Trophoblast cell (in vitro differentiated cells and primary cell): ENCODE results near the gene KLF7.
A peak's percentile ranks its signal among the peaks of the same experiment; 100 is the strongest.

Experiments used
- DNase-seq, 2 donors: peaks; one replicate each; pipeline ENCODE4 v3.0.0-alpha.2; 2016
- H2AFZ ChIP-seq: 2 replicates; pipeline ENCODE4 v1.6.1; 2013; ENCODE audit warnings: low read length, moderate library complexity, mild to moderate bottlenecking; ENCODE audit not compliant: insufficient read depth, poor library complexity
- H2AK5ac ChIP-seq: 2 replicates; pipeline ENCODE4 v1.6.1; 2013; ENCODE audit warnings: mild to moderate bottlenecking, low read length
- H2BK120ac ChIP-seq: 2 replicates; pipeline ENCODE4 v1.6.1; 2013; ENCODE audit warnings: low read length, mild to moderate bottlenecking, moderate library complexity; ENCODE audit not compliant: insufficient read depth, poor library complexity
- H2BK12ac ChIP-seq: 2 replicates; pipeline ENCODE4 v1.6.1; 2013; ENCODE audit warnings: mild to moderate bottlenecking, low read length, moderate library complexity
- H2BK5ac ChIP-seq: 2 replicates; pipeline ENCODE4 v1.6.1; 2013; ENCODE audit warnings: low read length, low read depth, moderate library complexity, mild to moderate bottlenecking; ENCODE audit not compliant: poor library complexity
- H3K14ac ChIP-seq: 2 replicates; pipeline ENCODE4 v1.6.1; 2013; ENCODE audit warnings: mild to moderate bottlenecking, low read length
- H3K18ac ChIP-seq: 2 replicates; pipeline ENCODE4 v1.6.1; 2013; ENCODE audit warnings: mild to moderate bottlenecking, low read length
- H3K23ac ChIP-seq: 2 replicates; pipeline ENCODE4 v1.6.1; 2013; ENCODE audit warnings: low read length
- H3K27ac ChIP-seq: 2 replicates; pipeline ENCODE4 v1.5.1; 2013; ENCODE audit warnings: low read depth, mild to moderate bottlenecking, inconsistent platforms, low read length, moderate library complexity
- H3K27me3 ChIP-seq: 2 replicates; pipeline ENCODE4 v1.6.1; 2013; ENCODE audit warnings: inconsistent platforms, mild to moderate bottlenecking, low read length, moderate library complexity; ENCODE audit not compliant: insufficient read depth
- H3K36me3 ChIP-seq, 2 experiments: 1 replicate in 1 of 2; 2 replicates in 1 of 2; pipeline ENCODE4 v1.6.1; 2013; ENCODE audit warnings: low read length in 2 of 2, mild to moderate bottlenecking in 2 of 2, moderate library complexity in 1 of 2; ENCODE audit not compliant: insufficient read depth in 2 of 2, control insufficient read depth in 1 of 2
- H3K4ac ChIP-seq: 2 replicates; pipeline ENCODE4 v1.6.1; 2013; ENCODE audit warnings: low read depth, mild to moderate bottlenecking, low read length, moderate library complexity
- H3K4me1 ChIP-seq, 2 experiments: 1 replicate in 1 of 2; 2 replicates in 1 of 2; pipeline ENCODE4 v1.6.1; 2013; ENCODE audit warnings: low read length in 2 of 2, mild to moderate bottlenecking in 2 of 2, moderate library complexity in 1 of 2; ENCODE audit not compliant: insufficient read depth in 2 of 2, control insufficient read depth in 1 of 2
- H3K4me2 ChIP-seq: 2 replicates; pipeline ENCODE4 v1.6.1; 2013; ENCODE audit warnings: inconsistent platforms, mild to moderate bottlenecking, low read length, moderate library complexity
- H3K4me3 ChIP-seq: 2 replicates; pipeline ENCODE4 v1.5.1; 2013; ENCODE audit warnings: mild to moderate bottlenecking, low read depth, low read length, inconsistent platforms
- H3K79me1 ChIP-seq: one replicate; pipeline ENCODE4 v1.6.1; 2013; ENCODE audit warnings: low read length
- H3K79me2 ChIP-seq: 2 replicates; pipeline ENCODE4 v1.6.1; 2013; ENCODE audit warnings: low read length, mild to moderate bottlenecking; ENCODE audit not compliant: control insufficient read depth, insufficient read depth, poor library complexity
- H3K9ac ChIP-seq: 2 replicates; pipeline ENCODE4 v1.6.1; 2013; ENCODE audit warnings: mild to moderate bottlenecking, low read length
- H3K9me3 ChIP-seq: 2 replicates; pipeline ENCODE4 v1.6.1; 2013; ENCODE audit warnings: low read depth, mild to moderate bottlenecking, control low read depth, inconsistent platforms, low read length; ENCODE audit not compliant: insufficient read depth
- H4K12ac ChIP-seq: 2 replicates; pipeline ENCODE4 v1.6.1; 2013; ENCODE audit warnings: low read depth, mild to moderate bottlenecking, low read length, moderate library complexity
- H4K8ac ChIP-seq: 2 replicates; pipeline ENCODE4 v1.6.1; 2013; ENCODE audit warnings: low read depth, mild to moderate bottlenecking, low read length, moderate library complexity
- H4K91ac ChIP-seq: one replicate; pipeline ENCODE4 v1.6.1; 2013; ENCODE audit warnings: low read depth, mild to moderate bottlenecking, low read length, moderate library complexity
- WGBS: extraction: QIAGEN DNeasy Blood & Tissue Kit; methylation state at CpG from one replicate; pipeline ENCODE4 v1.1.7; 2013; ENCODE audit warnings: missing lambda C conversion rate; ENCODE audit not compliant: insufficient read length, insufficient coverage; ENCODE audit errors: extremely low coverage; 5-methylcytosine and 5-hydroxymethylcytosine counted together

KLF7 gene

GRCh38 chr2:207205173-207205957 is 39.6 kb upstream of the KLF7 start:
- no peak overlapping the region for H3K9ac ChIP-seq

GRCh38 chr2:207203056-207203455 is 37.3 kb upstream of the KLF7 start:
- DNase-seq: no peak
- no peak overlapping the region for H3K27ac ChIP-seq
- no peak overlapping the region for H3K14ac ChIP-seq
- no peaks in the 10 kb centered on the region for H3K36me3 ChIP-seq
- H3K23ac ChIP-seq: no peak overlapping the region
- H3K4me1 ChIP-seq: no peaks in the 10 kb centered on the region
- no peak overlapping the region for H3K4ac ChIP-seq
- H3K18ac ChIP-seq: no peak overlapping the region
- no peak overlapping the region for H2BK12ac ChIP-seq
- H4K8ac ChIP-seq: no peak overlapping the region
- no peak overlapping the region for H3K4me3 ChIP-seq
- H3K9ac ChIP-seq: no peak overlapping the region
- H3K9me3 ChIP-seq: no peaks in the 10 kb centered on the region
- H4K12ac ChIP-seq: no peak overlapping the region
- no peak overlapping the region for H3K4me2 ChIP-seq
- H3K79me1 ChIP-seq: no peaks in the 10 kb centered on the region
- no CpG with 5 or more reads among the region's 1 CpG for WGBS
- H2BK120ac ChIP-seq: no peak overlapping the region
- H2BK5ac ChIP-seq: no peak overlapping the region
- no peak overlapping the region for H4K91ac ChIP-seq
- no peak overlapping the region for H2AFZ ChIP-seq
- no peaks in the 10 kb centered on the region for H3K27me3 ChIP-seq
- H2AK5ac ChIP-seq: no peak overlapping the region
- H3K79me2 ChIP-seq: no peaks in the 10 kb centered on the region

More at GRCh38 chr2:207205173-207205957, 39.6 kb upstream of the KLF7 start:
- Histone ChIP-seq H3K4ac (no peak overlapping the region), H3K27me3 (no peaks in the 10 kb centered on the region), H3K4me1 (no peaks in the 10 kb centered on the region), H4K8ac (no peak overlapping the region), H2BK120ac (no peak overlapping the region), H3K9me3 (no peaks in the 10 kb centered on the region), H2BK12ac (no peak overlapping the region), H4K91ac (no peak overlapping the region), H3K4me2 (no peak overlapping the region), H3K79me2 (no peaks in the 10 kb centered on the region), H3K79me1 (no peaks in the 10 kb centered on the region), H3K36me3 (no peaks in the 10 kb centered on the region), H3K23ac (no peak overlapping the region), H3K14ac (no peak overlapping the region), H3K4me3 (no peak overlapping the region), H3K27ac (no peak overlapping the region), H2AFZ (no peak overlapping the region), H4K12ac (no peak overlapping the region), H2BK5ac (no peak overlapping the region), H3K18ac (no peak overlapping the region), H2AK5ac (no peak overlapping the region)
- no peak for DNase-seq

- no peak overlapping the region for H4K91ac ChIP-seq
- no peak overlapping the region for H2AFZ ChIP-seq
- no peaks in the 10 kb centered on the region for H3K27me3 ChIP-seq
- no peak overlapping the region for H3K4me3 ChIP-seq
- no peak overlapping the region for H2BK5ac ChIP-seq
- H3K79me2 ChIP-seq: no peaks in the 10 kb centered on the region
- DNase-seq: peak in 1 of 2 donors; percentile 55
- H3K14ac ChIP-seq: no peak overlapping the region
- H3K23ac ChIP-seq: no peak overlapping the region
- H3K9ac ChIP-seq: no peak overlapping the region
- no peak overlapping the region for H4K8ac ChIP-seq
- WGBS: no CpG with 5 or more reads among the region's 4 CpGs
- no peak overlapping the region for H2AK5ac ChIP-seq
- no peaks in the 10 kb centered on the region for H3K9me3 ChIP-seq
- no peaks in the 10 kb centered on the region for H3K36me3 ChIP-seq
- H2BK120ac ChIP-seq: no peak overlapping the region
- H3K4me2 ChIP-seq: no peak overlapping the region
- H3K79me1 ChIP-seq: no peaks in the 10 kb centered on the region
- no peaks in the 10 kb centered on the region for H3K4me1 ChIP-seq
- H2BK12ac ChIP-seq: no peak overlapping the region
- H3K27ac ChIP-seq: no peak overlapping the region
- H3K18ac ChIP-seq: no peak overlapping the region
- H3K4ac ChIP-seq: no peak overlapping the region
- H4K12ac ChIP-seq: no peak overlapping the region
Observed at GRCh38 chr2:207202645-207203044, 36.9 kb upstream of the KLF7 start.

- Histone ChIP-seq H3K4ac (no peak overlapping the region), H3K4me2 (no peak overlapping the region), H3K9ac (no peak overlapping the region), H3K4me1 (no peaks in the 10 kb centered on the region), H4K8ac (no peak overlapping the region), H3K27ac (no peak overlapping the region), H2BK12ac (no peak overlapping the region), H3K27me3 (no peaks in the 10 kb centered on the region), H2AK5ac (no peak overlapping the region), H3K23ac (no peak overlapping the region), H3K4me3 (no peak overlapping the region), H3K79me1 (no peaks in the 10 kb centered on the region), H2BK120ac (no peak overlapping the region), H3K18ac (no peak overlapping the region), H2AFZ (no peak overlapping the region), H3K9me3 (no peaks in the 10 kb centered on the region), H3K36me3 (no peaks in the 10 kb centered on the region), H2BK5ac (no peak overlapping the region), H3K79me2 (no peaks in the 10 kb centered on the region), H4K12ac (no peak overlapping the region), H4K91ac (no peak overlapping the region), H3K14ac (no peak overlapping the region)
- WGBS: no CpG with 5 or more reads among the region's 2 CpGs
- DNase-seq: no peak
Observed at GRCh38 chr2:207201416-207201815, 35.7 kb upstream of the KLF7 start.
